Pons (tissue), 1 donor: Measurements from ENCODE around the gene RANBP1.

Source experiments
- DNase-seq: peaks from one replicate; pipeline ENCODE4 v3.0.0-alpha.2; 2016; ENCODE audit warnings: low spot score

RANBP1 gene

DNA sequence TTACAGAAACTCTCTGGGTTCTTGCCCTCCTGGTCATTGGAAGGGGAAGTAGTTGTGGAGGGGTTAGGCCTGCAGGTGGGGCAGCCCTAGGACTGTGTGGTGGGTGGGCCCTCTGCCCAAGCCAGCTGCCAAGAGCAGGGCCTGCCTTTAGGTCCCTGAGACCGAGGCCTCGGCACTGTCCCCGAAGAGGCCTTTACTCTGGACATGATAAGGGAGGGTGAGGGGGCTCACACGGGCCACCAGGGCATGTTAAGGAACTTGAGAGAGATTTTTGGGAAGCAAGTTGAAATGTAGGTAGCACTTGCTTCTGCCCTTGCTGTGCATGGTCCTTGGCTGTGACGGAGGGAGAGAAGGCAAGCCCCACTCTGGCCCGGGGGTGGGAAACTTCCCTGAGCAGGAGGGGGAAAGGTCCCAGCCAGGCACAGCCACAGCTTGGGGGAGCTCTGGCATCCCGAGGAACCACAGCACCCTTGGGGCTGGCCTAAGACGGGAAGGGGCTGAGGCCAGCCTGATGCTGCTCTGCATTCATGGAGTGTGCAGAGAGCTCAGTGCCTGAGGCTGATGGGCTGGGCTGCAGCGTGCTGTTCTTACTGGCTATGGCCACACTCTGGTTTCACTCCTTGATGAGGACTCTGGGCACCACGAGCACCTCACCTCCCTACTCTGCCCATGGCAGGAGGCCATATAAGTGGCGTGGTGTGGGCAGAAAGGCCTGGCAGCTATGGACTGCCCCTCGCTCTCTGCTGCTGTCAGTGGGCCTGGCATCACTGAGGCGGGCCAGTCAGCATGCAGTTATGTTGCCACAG is 7.8 kb upstream of the RANBP1 start:
- DNase-seq: no peak

DNA sequence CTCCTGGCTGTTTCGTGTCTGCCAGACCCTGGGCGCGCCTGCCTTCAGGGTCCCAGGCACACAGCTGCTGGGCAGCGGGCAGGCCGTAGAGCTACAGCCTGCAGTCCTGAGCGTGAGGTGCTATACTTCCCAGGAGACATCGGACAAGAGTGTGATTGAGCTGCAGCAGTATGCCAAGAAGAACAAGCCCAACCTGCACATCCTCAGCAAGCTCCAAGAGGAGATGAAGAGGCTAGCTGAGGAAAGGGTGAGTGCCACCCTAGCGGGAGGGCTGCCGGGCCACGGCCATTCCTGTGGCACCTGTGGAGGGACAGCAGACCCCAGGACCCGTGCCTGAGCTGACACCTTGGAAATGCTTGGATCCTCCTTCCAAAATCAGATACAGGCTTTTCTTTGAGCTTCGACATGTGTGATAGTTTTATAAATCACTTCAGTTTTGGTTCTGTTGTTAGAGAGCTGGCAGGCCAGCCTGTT is 7.1 kb upstream of the RANBP1 start:
- no peak for DNase-seq

DNA sequence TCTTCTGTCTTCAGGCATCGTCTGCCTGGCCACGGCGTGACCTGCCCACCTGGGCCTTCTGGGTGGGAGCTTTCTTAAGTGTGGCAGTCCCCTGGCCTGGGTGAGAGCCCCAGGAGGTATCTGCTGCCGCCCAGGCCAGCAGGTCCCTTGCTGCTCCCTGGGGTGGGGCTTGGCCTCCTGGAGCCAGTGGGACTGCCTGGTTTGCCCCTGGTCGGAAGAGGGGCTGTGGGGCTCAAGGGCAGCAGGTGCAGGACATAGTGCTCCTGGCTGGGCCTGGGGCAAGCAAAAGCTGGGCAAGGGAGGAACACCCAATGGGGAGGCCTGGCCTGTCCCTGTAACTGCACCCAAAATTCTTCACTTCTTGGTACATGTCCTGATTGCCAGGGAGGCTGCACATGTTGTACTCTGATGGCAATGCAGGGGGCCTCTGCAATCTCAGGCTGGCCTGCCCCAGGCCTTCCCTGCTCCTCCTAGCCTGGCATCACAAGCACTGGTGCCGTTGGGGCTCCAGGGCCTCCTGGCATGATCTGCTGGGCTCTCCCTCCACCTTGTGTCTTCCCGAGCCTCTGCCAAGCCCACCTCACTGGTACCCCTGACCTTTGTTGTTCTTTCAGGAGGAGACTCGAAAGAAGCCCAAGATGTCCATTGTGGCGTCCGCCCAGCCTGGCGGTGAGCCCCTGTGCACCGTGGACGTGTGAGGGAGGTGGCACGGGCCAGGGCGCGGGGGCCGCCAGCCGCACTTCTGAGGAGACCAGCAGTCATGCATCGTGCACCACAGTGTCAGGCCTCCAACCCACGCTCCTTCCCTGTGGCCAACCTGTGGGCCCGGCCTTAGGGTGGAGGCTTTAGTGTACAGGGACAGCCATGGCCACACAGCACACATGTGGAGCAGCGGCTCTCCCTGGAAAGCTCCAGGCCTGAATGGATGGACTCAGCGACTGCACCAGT is 6.2 kb upstream of the RANBP1 start:
- no peak for DNase-seq

DNA sequence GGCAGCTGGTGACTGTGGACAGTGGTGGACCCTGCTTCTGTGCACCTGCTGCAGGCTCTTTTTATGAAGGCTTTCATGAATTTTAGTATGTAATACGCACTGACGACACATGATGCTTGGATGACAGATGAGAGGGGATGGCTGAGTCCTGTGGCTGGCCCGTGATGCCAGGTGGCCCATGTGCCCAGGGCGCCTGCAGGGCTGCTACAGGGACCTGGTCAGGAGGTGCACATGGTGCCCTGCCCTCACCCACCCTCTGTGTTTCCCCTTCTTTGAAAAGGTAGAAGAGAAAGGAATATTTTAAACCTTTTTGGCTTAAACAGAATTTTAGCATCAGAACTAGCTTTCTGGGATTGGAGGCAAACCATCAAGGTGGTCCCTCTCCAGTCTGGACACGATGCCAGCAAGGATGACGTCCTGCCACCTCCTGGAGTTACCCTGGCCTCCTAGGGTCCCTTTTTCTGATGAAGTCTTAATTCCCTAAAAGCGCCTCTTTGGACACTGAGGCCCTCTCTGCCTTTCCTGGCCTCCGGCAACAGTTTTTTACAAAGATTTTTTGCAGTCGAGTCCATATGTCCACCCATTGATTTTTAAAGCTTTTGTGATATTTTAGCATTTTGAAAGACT is 5.4 kb upstream of the RANBP1 start:
- DNase-seq: no peak

DNA sequence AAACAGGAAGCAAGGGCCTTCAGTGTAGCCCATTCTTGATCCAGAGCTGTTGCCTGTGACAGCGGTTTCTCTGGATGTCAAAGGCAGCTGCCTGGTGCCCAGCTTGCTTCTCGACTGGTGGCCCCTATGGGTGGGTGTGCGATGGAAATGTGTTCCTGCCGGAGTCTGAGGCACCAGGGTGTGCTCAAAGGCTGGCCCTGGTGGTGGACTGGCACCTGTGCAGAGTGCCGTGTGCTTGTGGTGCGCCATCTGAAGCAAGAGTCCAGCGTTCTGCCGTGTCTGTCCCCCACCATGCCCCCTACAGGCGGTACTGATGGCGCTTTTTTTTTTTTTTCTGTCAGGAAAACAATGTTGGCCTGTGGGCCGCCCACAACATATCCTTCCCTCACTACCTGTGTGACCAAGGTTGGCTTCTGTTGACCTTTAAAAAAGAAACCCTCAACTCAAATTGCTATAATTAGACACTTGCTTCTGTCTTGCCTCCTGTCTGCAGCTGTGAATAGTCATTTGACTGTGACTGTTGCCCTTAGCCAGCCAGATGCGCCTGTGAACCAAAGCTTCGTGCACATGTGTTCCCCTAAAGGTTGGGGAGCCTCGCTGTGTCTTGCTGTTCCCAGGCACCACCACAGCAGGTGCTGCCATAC is 4.7 kb upstream of the RANBP1 start:
- no peak for DNase-seq

DNA sequence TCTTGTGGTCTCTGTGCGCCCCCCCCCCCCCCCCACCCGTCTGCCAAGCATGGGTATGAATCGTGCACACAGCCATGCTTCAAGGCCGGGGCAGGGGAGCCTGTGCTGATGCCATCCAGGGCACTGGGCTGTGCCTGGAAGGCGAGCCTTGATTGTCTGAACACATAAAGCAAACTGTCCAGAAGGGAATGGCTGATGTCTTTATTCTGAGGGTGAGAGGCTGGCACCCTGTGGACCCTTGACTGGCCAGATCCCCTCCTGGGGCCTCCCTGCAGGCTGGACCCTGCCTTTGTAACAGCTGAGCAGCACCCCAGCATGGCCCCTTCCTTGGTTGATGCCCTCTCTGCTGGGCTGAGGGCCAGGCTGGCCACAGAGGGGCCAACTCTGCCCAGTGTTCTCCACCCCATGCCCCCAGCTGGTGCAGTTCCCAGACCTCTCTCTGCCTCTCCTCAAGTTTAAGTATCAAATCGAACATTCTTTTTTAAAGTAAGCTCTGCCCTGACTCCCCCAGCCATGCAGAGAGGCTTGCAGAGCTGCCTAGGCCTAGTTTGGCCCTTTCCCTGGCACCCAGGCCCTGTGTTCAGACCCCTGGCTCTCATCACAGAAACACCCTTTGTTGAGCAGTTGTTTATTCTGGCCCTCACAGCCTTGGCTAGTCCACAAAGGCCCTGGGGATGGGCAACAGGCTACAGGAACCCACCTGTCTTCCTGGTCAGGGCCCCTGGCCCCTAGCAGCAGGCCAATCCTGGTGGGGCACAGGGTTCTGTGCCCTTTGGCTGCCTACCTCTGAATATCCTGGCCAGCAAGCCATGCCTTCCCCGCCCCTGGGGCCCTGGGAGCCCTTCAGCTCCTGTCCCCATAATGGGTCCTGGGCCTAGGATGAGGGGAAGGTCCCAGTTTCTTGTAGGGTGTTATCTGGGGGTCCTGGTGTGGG is 3.9 kb upstream of the RANBP1 start:
- DNase-seq: no peak

DNA sequence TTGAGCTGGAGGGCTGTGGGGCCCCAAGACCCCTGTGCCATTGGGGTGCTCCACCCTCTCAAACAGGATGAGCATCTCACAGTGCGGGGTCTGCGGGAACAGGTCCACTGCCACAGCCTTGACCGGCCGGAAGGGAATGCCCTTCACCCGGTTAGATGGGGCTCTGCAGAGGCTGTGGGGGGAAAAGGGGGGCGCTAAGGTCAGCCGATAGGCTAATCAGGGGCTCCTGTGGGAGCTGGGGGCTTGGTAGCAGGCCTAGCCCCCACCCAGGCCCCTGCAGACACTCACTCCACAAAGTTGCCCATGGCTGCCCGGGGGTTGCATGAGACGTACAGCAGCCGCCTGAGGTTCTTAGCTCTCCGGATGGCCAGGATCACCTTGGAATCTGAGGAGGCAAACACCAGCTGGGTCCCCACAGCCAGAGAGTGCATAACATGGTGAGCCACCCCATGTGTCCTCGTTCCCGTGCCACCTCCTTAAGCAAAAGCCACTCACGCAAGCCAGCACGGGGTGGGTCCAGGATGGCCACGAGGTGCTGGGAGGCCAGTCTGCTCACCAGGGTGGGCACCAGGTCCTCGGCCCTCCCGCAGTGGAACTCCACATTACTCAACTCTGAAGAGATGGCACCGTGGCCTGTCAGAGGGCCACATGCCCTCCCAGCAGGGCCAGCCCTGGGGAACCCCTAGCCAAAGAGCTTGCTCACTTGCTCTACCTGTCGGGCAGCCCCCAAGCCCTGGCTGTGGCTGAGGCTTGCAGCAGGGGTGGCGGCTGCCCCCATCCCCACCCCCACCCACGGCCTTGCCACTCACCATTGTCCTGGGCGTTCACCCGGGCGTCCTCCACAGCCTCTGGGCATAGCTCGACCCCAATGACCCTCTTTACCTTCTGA is 3.0 kb upstream of the RANBP1 start:
- no peak for DNase-seq

DNA sequence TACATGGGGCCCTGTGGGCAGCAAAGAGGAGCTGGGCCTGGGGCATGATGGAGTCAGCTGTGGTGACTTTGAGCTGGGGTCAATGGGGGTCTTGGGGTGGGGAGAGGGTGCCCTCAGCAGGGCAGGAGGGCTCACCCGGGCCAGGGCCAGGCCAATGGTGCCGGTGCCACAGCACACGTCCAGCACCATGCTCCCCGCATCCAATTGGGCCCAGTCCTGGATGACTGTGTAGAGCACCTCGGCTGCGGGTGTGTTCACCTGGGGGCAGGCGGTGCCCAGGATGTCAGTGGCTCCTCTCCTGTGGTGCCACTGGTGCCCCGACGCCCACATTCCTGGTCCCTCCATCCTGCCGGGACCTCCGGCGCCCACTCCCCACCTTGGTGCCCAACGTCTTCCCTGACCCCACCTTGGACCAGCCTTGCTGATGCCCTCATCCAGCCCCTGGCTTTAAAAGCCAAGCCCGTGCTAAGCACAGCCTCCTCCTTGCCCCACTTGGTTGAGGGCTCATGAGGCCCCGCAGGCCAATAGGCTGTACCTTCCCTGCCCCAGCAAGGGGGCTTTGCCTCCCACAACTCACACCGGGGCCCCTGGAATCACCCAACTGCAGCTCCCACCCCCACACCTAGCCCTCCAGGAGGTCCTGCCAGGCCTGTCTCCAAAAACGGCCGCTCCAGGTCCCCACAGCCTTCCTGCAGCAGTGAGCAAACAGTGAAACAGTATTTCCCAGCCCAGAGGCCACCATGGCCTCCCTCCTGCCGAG is 2.2 kb upstream of the RANBP1 start:
- DNase-seq: no peak

DNA sequence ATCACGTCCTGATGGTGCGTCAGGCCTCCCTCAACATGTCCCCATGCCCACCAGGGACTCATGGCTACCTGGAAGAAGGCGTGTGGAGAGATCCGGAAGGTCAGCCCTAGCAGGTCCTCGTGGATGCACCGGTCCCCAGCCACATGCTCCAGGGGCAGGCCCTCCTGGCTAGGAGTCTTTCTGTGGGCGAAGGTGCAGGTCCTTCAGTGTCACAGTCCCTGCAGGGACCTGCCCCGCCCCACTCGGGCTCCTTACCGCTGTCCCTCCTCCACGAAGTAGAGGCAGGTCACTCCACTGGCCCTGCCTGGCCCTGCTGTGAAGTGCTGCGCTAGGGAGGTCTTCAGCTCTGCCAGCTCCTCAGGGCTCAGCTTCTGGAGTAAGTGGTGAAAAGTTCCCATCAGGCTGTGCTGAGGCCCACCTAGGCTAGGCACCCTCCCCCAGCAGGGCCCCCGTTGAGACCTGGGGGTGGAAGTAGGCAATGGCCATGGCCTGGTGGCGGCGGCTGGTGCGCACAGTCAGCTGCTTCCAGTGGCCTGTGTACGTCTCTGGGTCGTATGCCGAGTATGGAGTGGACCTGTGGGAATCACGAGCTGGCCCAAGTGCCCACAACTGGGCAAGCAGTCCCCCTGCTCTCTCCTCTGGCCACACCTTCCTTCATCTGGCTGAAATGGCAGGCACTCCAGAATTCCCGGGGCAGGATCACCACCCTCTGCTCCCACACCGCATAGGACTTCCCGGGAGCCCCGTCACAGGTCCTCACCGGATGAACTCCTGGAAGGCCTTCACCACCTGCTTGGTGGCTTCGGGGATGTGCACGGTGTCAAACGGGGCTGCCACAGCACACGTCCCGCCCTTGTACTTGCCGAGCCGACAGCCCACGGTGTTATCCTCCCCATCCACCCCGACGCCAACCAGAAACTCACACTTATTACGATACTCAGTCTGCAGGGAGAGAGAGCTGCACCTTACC is 1.1 kb upstream of the RANBP1 start:
- no peak for DNase-seq

DNA sequence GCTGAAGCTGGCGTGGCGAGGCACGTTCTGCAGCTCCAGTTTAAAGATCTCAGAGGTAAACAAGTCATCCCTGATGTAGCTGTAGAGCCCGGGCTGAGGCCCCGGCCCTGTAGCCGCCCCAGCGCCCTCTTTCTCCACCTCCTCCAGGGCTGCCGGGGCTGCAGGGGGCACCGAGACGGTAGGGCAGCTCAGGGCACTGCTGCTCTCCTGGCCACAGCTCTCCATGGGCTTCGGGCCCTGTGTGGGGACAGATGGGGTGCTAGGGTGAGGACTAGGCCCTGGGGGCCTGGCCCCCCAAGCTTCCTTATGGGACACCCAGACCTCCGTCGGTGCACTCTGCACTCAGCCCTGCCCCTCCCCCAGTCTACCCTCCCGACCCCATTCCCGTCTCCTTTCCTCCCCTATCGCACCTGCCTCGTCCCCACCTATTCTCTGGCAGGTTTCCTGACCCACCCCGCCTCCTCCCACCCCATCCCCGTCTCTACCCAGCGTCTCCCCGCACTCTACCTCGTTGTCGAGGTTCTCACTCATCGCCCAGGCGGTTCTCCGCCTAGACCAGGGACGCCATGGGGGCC is 559 bp downstream of the RANBP1 start:
- DNase-seq: no peak

DNA sequence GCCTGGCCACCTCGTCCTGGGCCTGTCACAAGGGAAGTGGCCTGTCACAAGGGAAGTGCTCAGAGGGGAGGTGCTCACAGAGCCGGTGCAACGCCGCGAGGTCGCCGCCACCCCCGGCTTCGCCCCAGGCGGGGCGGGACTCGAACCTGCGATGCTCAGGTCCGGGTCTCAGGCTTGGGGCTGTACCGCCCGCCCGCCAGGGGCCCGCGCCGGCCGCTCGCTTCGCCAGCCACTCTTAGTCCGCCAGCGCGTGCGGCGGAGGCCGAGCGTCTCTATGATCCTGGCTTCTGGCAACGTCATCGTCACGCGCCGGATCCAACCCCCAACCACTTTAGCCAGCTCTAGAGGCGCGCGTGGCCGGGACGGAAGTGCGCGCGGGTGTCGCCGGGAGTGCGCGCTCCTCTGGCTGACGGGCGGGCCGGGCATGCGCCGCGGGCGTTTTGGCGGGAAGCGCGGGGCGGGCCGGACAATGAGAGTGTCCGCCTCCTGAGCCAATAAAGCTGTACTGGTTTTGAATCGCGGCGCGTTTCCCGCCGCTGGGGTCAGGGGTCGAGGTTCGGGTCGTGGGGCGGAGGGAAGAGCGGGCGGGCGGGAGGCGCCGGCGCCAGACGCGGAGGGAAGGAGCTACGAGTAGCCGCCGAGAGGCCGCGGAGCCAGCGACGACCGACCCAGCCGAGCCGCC is 1.2 kb downstream of the RANBP1 start, which contains the start of gene TRMT2A:
Gene TRMT2A (minus strand): TSS at position 276 of the 682 bp plus-strand sequence. CDS start 320 bp downstream, outside the sequence.
- peak; percentile 95 for DNase-seq

DNA sequence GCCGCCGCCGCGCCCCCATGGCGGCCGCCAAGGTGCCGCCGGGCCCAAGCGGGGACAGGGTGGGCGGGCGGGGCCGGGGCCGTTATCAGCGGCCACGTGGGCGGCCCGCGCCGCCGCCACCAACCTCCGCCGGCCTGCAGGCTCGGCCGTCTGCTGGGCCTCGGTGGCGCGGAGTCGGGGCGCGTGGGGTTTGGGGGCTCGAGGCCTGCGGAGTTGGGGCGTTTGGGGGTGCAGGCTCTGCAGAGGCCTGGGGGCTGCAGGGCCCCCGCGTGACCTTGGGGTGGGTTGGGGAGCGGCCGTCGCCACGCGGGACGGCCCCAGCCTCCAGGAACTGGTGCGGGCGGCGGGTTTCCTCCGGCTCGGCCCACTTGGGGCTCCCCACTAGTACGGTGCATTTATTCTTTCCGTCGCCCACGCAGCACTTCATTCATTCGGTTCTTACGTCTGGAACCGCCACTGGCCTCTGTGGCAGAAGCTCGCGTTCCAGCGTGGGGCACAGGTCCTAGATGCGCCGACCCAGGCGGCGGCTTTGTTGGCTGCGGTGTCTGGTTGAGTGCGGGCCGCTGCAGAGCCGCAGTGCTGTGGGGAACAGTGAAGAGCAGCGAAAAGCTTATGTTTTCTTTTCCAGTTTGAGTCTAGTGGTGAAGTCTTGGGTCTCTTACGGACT is 1.9 kb downstream of the RANBP1 start:
- no peak for DNase-seq

DNA sequence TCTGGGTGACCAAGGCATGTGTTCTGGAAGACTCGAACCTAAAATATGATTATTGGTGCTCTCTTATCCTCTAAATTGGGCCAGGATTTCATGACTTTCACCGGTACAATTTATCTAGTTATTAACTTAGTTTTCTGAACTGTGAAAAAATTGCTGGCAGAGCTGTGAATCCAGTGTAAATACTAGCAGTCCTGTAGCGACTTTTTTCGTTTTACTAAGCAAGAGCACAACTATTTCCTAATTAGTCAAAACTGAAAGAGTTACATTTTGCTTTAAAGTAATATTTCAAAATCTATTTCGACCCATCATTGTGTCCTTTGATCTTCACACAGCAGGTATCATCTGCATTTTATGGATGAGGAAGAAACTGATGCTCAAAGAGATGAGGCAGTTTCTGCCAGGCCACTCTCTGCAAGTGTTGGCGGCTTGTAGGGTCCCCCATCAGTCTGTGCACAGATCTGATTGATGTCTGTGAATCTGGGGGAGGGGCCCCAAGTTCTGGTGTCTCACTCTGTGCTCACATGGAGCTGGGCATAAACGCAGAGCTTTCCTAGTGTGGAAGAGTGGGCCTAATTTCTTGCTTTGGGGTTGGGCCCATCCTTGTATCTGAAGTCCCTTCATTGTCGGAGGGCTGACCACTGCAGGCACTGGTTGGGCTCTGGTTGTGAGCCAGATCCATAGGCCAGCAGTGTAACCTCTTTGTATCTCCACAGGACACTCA is 2.6 kb downstream of the RANBP1 start:
- DNase-seq: no peak

DNA sequence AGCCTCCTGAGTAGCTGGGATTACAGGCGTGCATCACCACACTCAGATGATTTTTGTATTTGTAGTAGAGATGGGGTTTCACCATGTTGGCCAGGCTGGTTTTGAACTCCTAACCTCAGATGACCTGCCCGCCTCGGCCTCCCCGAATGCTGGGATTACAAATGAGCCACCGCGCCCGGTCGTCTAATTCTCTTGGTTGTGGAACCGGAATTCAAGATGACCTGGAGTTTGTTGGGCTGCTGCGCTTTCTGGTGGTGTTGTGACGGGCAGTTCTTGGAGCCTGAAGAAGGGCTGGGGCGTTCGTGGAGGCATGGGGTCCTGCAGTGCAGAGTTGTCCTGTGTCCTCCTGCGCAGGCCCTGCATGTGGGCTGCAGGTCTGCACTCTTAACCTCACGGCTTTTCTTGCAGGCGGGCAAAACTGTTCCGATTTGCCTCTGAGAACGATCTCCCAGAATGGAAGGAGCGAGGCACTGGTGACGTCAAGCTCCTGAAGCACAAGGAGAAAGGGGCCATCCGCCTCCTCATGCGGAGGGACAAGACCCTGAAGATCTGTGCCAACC is 6.0 kb downstream of the RANBP1 start:
- DNase-seq: no peak
